Erythroblast (primary cell): Measurements from ENCODE around the gene MGAT3.

Experiments used
- GATA1 ChIP-seq: IDR thresholded peaks from 2 replicates; pipeline ENCODE4 v1.6.1; 2011; ENCODE audit warnings: low read depth, mild to moderate bottlenecking, control low read depth, low read length, moderate library complexity
- POLR2A ChIP-seq: IDR thresholded peaks from 2 replicates; pipeline ENCODE4 v1.6.1; 2011; ENCODE audit warnings: mild to moderate bottlenecking, low read length

GRCh38 chr22:39431821-39432251 lies 25.0 kb upstream of the MGAT3 start:
- TF ChIP-seq POLR2A (no peak), GATA1 (no peak)
